Tibial nerve (tissue), 4 donors: ENCODE data around the gene FBXL22. TPM values are rescaled to one million over a fixed set of nuclear protein-coding genes. Genes with fewer than 3 reads are reported as not detected.

Source experiments
- DNase-seq, 2 donors: peaks; one replicate each; pipeline ENCODE4 v3.0.0-alpha.2; 2019; ENCODE audit warnings: low spot score in 2 of 2
- H3K27ac ChIP-seq, 4 donors: fragments of 200-600 bp; sonication (generic) in 3 of 4; one replicate each; pipeline ENCODE4 v1.5.1; 2017 to 2019; ENCODE audit warnings: mild to moderate bottlenecking in 1 of 4
- H3K27me3 ChIP-seq, 2 donors: fragments of 200-600 bp; sonication (generic) in 1 of 2; one replicate each; pipeline versions ENCODE4 v1.5.1 to v1.6.0; 2017 to 2019
- H3K36me3 ChIP-seq, 3 donors: fragments of 200-600 bp; sonication (generic); one replicate each; pipeline ENCODE4 v1.5.1; 2018 to 2019
- H3K4me1 ChIP-seq, 4 donors: fragments of 200-600 bp; sonication (generic) in 3 of 4; one replicate each; pipeline ENCODE4 v1.5.1; 2017 to 2019
- H3K4me3 ChIP-seq, 4 donors: fragments of 200-600 bp; sonication (generic) in 3 of 4; one replicate each; pipeline ENCODE4 v1.5.1; 2017 to 2019; ENCODE audit warnings: mild to moderate bottlenecking in 1 of 4, moderate library complexity in 1 of 4
- H3K9me3 ChIP-seq, 4 donors: fragments of 200-600 bp; sonication (generic) in 3 of 4; one replicate each; pipeline ENCODE4 v1.5.1; 2017 to 2019
- EP300 ChIP-seq, 2 donors: sonication (generic); formaldehyde crosslinking; IDR thresholded peaks; one replicate each; pipeline ENCODE4 v1.6.1; 2017; ENCODE audit warnings: antibody characterized with exemption in 2 of 2, mild to moderate bottlenecking in 1 of 2
- POLR2A ChIP-seq, 2 donors: fragments of 450-650 bp; IDR thresholded peaks; one replicate each; pipeline ENCODE4 v1.6.1; 2017; ENCODE audit warnings: antibody characterized with exemption in 2 of 2, mild to moderate bottlenecking in 2 of 2, moderate library complexity in 2 of 2
- WGBS, 2 donors: methylation state at CpG; one replicate each; pipeline ENCODE4 v1.1.5; 2018; 5-methylcytosine and 5-hydroxymethylcytosine counted together
- total RNA-seq, 4 donors: library from RNA; depleted of rRNA; stranded (reverse); fragments of >200 nt; gene quantifications; one replicate each; pipeline ENCODE4 v1.1.0, GENCODE V29; 2016
- TF ChIP-seq, protein P1 (sequence below), 5 experiments: fragments of 200-600 bp in 3 of 5; fragments of 450-650 bp in 2 of 5; sonication (generic) in 3 of 5; IDR thresholded peaks; one replicate each; pipeline ENCODE4 v1.5.1; 2016 to 2019; ENCODE audit warnings: antibody characterized with exemption in 5 of 5, mild to moderate bottlenecking in 3 of 5, moderate library complexity in 2 of 5

FBXL22 gene
- total RNA-seq, 4 donors from 2014 or later, result 0.63 to 2.8 (median 2.7) TPM; not detected in 1

GRCh38 chr15:63593705-63594671 lies 3.2 kb upstream of the FBXL22 start:
- Histone ChIP-seq H3K4me3 (no peak overlapping the region), H3K36me3 (peaks cover 0 to 57% (median 0%) of the 10 kb centered on the region in 3 donors), H3K27ac (no peak overlapping the region), H3K4me1 (peaks cover 0 to 29% (median 9%) of the 10 kb centered on the region in 4 donors), H3K9me3 (no peaks in the 10 kb centered on the region), H3K27me3 (no peaks in the 10 kb centered on the region)
- DNase-seq, result no peak
- WGBS, 2 donors, result 77 to 86% methylated on average over 9 of the region's 9 CpGs
- no peak for TF ChIP-seq POLR2A (IDR thresholded peaks at IDR 0.05)
- TF ChIP-seq, protein P1, sequence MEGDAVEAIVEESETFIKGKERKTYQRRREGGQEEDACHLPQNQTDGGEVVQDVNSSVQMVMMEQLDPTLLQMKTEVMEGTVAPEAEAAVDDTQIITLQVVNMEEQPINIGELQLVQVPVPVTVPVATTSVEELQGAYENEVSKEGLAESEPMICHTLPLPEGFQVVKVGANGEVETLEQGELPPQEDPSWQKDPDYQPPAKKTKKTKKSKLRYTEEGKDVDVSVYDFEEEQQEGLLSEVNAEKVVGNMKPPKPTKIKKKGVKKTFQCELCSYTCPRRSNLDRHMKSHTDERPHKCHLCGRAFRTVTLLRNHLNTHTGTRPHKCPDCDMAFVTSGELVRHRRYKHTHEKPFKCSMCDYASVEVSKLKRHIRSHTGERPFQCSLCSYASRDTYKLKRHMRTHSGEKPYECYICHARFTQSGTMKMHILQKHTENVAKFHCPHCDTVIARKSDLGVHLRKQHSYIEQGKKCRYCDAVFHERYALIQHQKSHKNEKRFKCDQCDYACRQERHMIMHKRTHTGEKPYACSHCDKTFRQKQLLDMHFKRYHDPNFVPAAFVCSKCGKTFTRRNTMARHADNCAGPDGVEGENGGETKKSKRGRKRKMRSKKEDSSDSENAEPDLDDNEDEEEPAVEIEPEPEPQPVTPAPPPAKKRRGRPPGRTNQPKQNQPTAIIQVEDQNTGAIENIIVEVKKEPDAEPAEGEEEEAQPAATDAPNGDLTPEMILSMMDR (IDR thresholded peaks at IDR 0.05), result no peak
- TF ChIP-seq EP300 (IDR thresholded peaks at IDR 0.05), result no peak

DNA sequence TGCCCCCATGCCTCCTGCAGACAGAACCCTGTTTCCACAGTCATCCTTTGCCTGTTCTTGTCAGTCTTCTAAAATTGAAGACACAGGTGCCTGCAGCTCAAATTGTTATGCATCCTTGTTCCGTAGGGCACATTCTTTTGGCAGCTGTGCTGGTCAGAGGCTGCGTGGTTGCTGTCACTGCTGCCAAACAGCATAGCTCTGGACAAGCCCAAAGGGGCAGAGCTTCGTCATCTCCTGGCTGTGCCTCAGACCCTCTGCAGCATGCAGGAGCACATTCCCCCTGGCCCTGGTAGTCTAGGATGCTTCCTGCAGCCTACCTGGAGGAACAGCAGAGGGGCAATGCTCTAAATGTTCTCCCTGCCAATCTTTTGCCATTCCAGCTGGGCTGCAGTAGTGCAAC lies 2.1 kb upstream of the FBXL22 start:
- Histone ChIP-seq H3K4me1 (peaks cover 0 to 40% (median 14%) of the 10 kb centered on the region in 4 donors), H3K9me3 (no peaks in the 10 kb centered on the region), H3K27me3 (no peaks in the 10 kb centered on the region), H3K27ac (no peak overlapping the region), H3K4me3 (no peak overlapping the region), H3K36me3 (peaks cover 0 to 46% (median 0%) of the 10 kb centered on the region in 3 donors)
- TF ChIP-seq EP300 (IDR thresholded peaks at IDR 0.05) (no peak), POLR2A (IDR thresholded peaks at IDR 0.05) (no peak)
- TF ChIP-seq, protein P1 (IDR thresholded peaks at IDR 0.05), result no peak
- no peak for DNase-seq
- WGBS, 2 donors, result 74 to 81% methylated on average over 3 of the region's 3 CpGs

- Histone ChIP-seq H3K36me3 (peaks cover 0 to 40% (median 0%) of the 10 kb centered on the region in 3 donors), H3K27me3 (no peaks in the 10 kb centered on the region), H3K27ac (no peak overlapping the region), H3K4me3 (no peak overlapping the region), H3K9me3 (no peaks in the 10 kb centered on the region), H3K4me1 (peaks cover 0 to 42% (median 14%) of the 10 kb centered on the region in 4 donors)
- 80 to 94% methylated on average over 1 of the region's 1 CpG for WGBS, 2 donors
- no peak for DNase-seq
- TF ChIP-seq EP300 (IDR thresholded peaks at IDR 0.05) (no peak), POLR2A (IDR thresholded peaks at IDR 0.05) (no peak)
- TF ChIP-seq, protein P1 (IDR thresholded peaks at IDR 0.05), result no peak
Measured at GRCh38 chr15:63595688-63596087, 1.5 kb upstream of the FBXL22 start.

GRCh38 chr15:63596676-63597037 lies 530 bp upstream of the FBXL22 start:
- Histone ChIP-seq H3K4me3 (no peak overlapping the region), H3K36me3 (peaks cover 0 to 30% (median 0%) of the 10 kb centered on the region in 3 donors), H3K27me3 (no peaks in the 10 kb centered on the region), H3K4me1 (peaks cover 0 to 47% (median 15%) of the 10 kb centered on the region in 4 donors), H3K9me3 (no peaks in the 10 kb centered on the region), H3K27ac (peak overlapping the region in 3 of 4 donors; percentile 80 to 92 (median 90))
- WGBS, 2 donors, result 41 to 60% methylated on average over 2 of the region's 2 CpGs
- DNase-seq, result no peak
- TF ChIP-seq POLR2A (IDR thresholded peaks at IDR 0.05) (no peak), EP300 (IDR thresholded peaks at IDR 0.05) (no peak)
- TF ChIP-seq, protein P1 (IDR thresholded peaks at IDR 0.05), result no peak

GRCh38 chr15:63597821-63598220 lies 634 bp downstream of the FBXL22 start:
- peak overlapping the region; percentile 35 to 92 (median 85) for H3K27ac ChIP-seq
- TF ChIP-seq POLR2A (IDR thresholded peaks at IDR 0.05) (no peak), EP300 (IDR thresholded peaks at IDR 0.05) (no peak)
- TF ChIP-seq, protein P1 (IDR thresholded peaks at IDR 0.05), result no peak
- peaks cover 0 to 20% (median 0%) of the 10 kb centered on the region in 3 donors for H3K36me3 ChIP-seq
- no peak overlapping the region for H3K4me3 ChIP-seq
- H3K9me3 ChIP-seq, result no peaks in the 10 kb centered on the region
- no peaks in the 10 kb centered on the region for H3K27me3 ChIP-seq
- 59 to 79% methylated on average over 6 of the region's 6 CpGs for WGBS, 2 donors
- no peak for DNase-seq
- H3K4me1 ChIP-seq, result peaks cover 0 to 57% (median 18%) of the 10 kb centered on the region in 4 donors
